ENCODE data around the gene HES1. TPM values are rescaled to one million over a fixed set of nuclear protein-coding genes. Genes with fewer than 3 reads are reported as not detected.

The HES1 gene
- total RNA-seq, 1 experiment from 2014 or later: 49.0 TPM

DNA sequence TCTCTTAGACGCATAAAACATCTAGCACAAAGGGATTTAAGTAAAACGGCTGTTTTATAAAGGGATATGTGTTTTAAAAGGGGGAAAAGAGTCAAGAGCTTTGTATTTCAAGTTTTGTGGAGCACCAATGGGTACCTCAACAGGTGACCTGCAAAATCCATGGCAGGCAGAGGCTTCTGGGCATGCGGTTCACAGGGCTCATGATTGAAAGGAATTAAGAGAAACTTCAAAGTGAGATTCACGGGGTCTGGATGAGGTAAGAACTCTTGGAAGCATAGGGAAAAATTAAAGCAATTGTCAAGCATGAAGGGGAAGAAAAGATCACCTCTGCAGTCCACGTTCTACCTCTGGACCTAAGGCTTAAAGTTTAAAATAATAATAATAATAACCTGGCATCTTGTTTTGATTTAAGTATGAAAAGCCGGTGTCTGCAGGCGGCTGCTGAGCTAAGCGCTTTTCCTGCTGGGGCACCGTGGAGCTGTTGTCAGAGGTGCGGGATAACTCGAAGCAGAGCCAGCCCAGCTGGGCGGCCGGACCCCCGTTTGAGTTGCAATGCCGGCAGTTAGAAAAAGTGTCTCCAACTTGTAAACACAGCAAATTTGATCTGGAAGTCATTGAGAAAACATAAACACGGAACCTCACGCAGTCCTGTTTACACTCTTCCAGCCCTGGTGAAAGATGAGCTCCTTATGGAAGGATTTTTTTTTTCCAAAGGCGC, 40.5 kb downstream of the HES1 start:
- DNase-seq (ENCODE audit: low read depth, low spot score): no peak
- in situ Hi-C loops (cut with HindIII; ENCODE audit: low pct_unique_long_range_greater_than_20kb, low sequenced_read_pairs): no loop called here

- no peak for DNase-seq (ENCODE audit: low read depth, low spot score)
- in situ Hi-C loops (cut with HindIII; ENCODE audit: low pct_unique_long_range_greater_than_20kb, low sequenced_read_pairs): no loop called here
Observed at GRCh38 chr3:194177141-194177540, 41.2 kb downstream of the HES1 start.

GRCh38 chr3:194178128-194178527, 42.2 kb downstream of the HES1 start:
- no peak for DNase-seq (ENCODE audit: low read depth, low spot score)
- in situ Hi-C loops (cut with HindIII; ENCODE audit: low pct_unique_long_range_greater_than_20kb, low sequenced_read_pairs): no loop called here

DNA sequence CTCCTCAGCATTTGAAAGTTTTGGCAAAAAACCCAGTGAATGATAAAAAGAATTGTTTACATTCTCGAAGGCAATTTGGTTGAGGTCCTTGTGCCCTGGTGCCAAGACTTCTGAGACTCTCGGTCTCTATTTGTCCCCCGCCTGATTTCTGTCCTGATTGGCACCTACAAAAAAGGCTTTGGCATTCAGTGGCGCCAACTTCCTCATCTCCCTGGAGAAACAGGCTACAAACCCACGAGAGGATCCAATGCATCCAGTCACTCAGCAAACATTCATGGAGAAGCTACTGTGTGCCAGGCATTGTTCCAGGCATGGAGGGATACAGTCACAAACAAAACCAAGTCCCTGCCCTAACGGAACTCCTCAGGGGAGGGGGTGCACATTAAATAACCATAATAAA, 42.7 kb downstream of the HES1 start:
- no peak for DNase-seq (ENCODE audit: low read depth, low spot score)
- in situ Hi-C loops (cut with HindIII; ENCODE audit: low pct_unique_long_range_greater_than_20kb, low sequenced_read_pairs): no loop called here

- DNase-seq (ENCODE audit: low read depth, low spot score): no peak
- in situ Hi-C loops (cut with HindIII; ENCODE audit: low pct_unique_long_range_greater_than_20kb, low sequenced_read_pairs): no loop called here
Observed at GRCh38 chr3:194180570-194180969, 44.6 kb downstream of the HES1 start.

DNA sequence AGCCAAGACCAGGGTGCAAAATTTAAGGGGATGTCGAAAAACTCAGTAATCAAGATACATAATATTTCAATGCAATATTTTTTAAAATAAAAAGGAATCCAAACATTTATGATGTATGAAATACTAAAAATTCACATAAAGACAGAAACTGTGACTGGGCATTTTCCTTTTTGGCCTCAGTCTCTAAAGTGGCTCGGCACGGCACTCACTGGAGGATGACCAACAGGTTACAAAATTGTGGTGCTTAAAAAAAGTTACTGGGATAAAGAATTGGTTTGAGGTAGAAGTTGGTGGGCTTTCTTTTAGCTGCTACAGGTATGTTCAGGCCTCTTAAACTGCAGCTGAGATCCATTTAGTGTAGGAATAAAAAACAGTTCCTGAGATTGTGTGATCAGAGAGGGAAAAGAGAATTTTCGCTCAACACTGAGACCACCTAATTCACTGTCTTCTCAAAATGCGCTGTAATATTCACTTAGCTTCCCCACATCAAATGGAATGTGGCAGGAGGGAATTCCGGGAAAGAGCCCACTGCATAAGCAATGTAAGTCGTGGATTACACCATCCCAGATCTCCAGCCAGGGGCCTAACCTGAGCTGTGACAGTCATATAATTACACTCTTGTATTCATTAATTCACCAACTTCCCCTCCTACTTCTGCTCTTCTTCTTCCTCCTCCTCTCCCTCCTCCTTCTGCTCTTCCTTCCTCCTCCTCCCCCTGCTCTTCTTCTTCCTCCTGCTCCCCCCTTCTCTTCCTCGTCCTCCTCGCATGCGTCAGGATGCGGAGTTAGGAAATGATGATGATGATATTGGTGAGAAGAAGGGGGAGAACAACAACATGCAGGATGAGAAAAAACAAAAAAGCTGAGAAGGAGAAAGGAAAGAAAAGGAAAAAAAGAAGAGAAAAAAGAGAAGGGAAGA, 45.9 kb downstream of the HES1 start:
- no peak for DNase-seq (ENCODE audit: low read depth, low spot score)
- in situ Hi-C loops (cut with HindIII; ENCODE audit: low pct_unique_long_range_greater_than_20kb, low sequenced_read_pairs): no loop called here

DNA sequence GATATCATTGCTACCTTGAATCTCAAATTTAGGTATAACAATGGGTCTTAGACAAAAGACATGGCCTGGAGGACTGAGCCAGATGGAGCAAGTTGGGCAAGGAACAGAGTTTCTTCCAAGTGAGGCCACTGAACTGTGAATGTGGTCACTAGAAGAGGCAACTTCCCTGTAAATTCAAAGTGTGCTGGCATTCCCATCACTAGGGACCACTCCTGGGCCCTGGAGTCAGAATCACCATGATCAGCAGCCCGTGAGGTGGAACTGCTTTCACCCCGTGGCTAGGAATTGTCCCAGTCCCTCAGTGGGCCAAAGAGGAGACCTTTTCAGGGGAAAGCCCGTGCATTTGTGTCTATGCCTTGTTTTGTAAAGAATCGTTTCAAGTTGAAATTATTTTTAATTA, 47.3 kb downstream of the HES1 start:
- DNase-seq (ENCODE audit: low read depth, low spot score): no peak
- in situ Hi-C loops (cut with HindIII; ENCODE audit: low pct_unique_long_range_greater_than_20kb, low sequenced_read_pairs): no loop called here

- DNase-seq (ENCODE audit: low read depth, low spot score): no peak
- in situ Hi-C loops (cut with HindIII; ENCODE audit: low pct_unique_long_range_greater_than_20kb, low sequenced_read_pairs): no loop called here
Observed at GRCh38 chr3:194184265-194184751, 48.4 kb downstream of the HES1 start.

DNA sequence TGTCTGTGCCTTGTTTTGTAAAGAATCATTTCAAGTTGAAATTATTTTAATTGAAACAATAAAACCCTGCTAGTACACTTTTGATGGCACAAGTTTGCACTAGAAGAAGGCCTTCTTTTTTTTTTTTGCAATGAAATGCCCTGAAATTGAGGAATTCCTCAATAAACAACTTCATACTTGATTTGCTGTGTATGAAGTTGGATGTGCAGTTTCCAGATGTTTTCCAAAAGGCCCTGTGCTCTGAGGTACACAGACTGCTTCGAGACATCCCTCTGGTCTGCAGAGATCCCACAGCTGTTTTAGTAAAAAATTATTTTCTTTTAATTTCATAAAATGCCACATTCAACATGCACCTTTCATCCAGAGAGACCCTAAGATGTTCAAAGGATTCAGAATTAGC, 48.9 kb downstream of the HES1 start:
- no peak for DNase-seq (ENCODE audit: low read depth, low spot score)
- in situ Hi-C loops (cut with HindIII; ENCODE audit: low pct_unique_long_range_greater_than_20kb, low sequenced_read_pairs): no loop called here

DNA sequence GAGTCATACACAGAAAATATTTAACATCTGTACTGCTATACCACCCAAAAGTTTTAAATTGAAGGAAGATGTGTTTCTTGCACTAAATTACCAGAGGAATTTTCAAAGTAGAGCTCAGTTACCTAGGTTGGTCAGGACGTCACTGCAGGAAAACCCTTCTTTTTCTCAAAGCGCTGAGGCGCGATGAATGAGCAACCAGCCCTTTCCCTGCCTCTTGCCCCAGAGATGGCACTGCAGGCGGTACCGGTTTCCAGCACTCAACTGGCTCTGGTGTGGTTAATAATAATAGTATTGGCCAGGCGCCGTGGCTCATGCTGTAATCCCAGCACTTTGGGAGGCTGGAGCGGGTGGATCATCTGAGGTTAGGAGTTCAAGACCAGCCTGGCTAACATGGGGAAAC, 49.3 kb downstream of the HES1 start:
- DNase-seq (ENCODE audit: low read depth, low spot score): no peak
- in situ Hi-C loops (cut with HindIII; ENCODE audit: low pct_unique_long_range_greater_than_20kb, low sequenced_read_pairs): no loop called here

GRCh38 chr3:194187233-194187944, 51.4 kb downstream of the HES1 start:
- in situ Hi-C loops (cut with HindIII; ENCODE audit: low pct_unique_long_range_greater_than_20kb, low sequenced_read_pairs): no loop called here
- DNase-seq (ENCODE audit: low read depth, low spot score): no peak

Small RNA genes lying within 50 kb of the gene (small RNA-seq; reads per million reads assigned to genes)
- 0 reads per million in 2 experiments for gene RN7SL215P

Other genes with a start within 250 kb of the HES1 start
- not detected in 2 replicates for gene CPN2, start 215.2 kb downstream of the HES1 start, total RNA-seq (2014; rRNA removed; shearing (Covaris generic))
- 0.05 TPM in 1 of 2 replicates, not detected in the other for gene LRRC15, start 233.6 kb downstream of the HES1 start, total RNA-seq (2014; rRNA removed; shearing (Covaris generic))

All from SK-MEL-5 (cell line).